Brain microvascular endothelial cell (primary cell): Measurements from ENCODE around the gene RPS15.

Source experiments
- DNase-seq: peaks from one replicate; pipeline ENCODE4 v3.0.0-alpha.2; 2020
- H3K27ac ChIP-seq: fragments of 250-450 bp; sonication (Bioruptor Pico); 2 replicates; pipeline ENCODE4 v1.5.1; 2020; ENCODE audit warnings: mild to moderate bottlenecking, moderate library complexity
- H3K27me3 ChIP-seq: fragments of 250-450 bp; sonication (Bioruptor Pico); replicated peaks from 2 replicates; pipeline ENCODE4 v1.5.1; 2020; ENCODE audit warnings: mild to moderate bottlenecking
- H3K36me3 ChIP-seq: fragments of 250-450 bp; sonication (Bioruptor Pico); replicated peaks from 2 replicates; pipeline ENCODE4 v1.5.1; 2020; ENCODE audit warnings: mild to moderate bottlenecking
- H3K4me3 ChIP-seq: 2 replicates; pipeline ENCODE4 v1.5.1; 2011; ENCODE audit warnings: low read depth, mild to moderate bottlenecking, control low read depth, low read length, moderate library complexity
- CTCF ChIP-seq: IDR thresholded peaks from 2 replicates; pipeline ENCODE4 v1.5.1; 2011; ENCODE audit warnings: low read depth, mild to moderate bottlenecking, moderate library complexity, low read length, control low read depth, inconsistent platforms; ENCODE audit errors: missing control alignments
- in situ Hi-C: cut with HindIII; loops from 2 replicates; pipeline ENCODE4 v1.10.0; 2017; ENCODE audit warnings: low sequenced_read_pairs, low pct_ligation_motif_present

Gene RPS15

GRCh38 chr19:1422360-1422759, 15.8 kb upstream of the RPS15 start:
- in situ Hi-C loops: no loop called here
- H3K27ac ChIP-seq: no peak overlapping the region
- H3K36me3 ChIP-seq: peaks cover 81% of the 10 kb centered on the region
- no peak for TF ChIP-seq CTCF
- H3K27me3 ChIP-seq: no peaks in the 10 kb centered on the region
- DNase-seq: no peak
- no peak overlapping the region for H3K4me3 ChIP-seq

GRCh38 chr19:1422943-1423342, 15.3 kb upstream of the RPS15 start:
- no peak overlapping the region for H3K4me3 ChIP-seq
- no peaks in the 10 kb centered on the region for H3K27me3 ChIP-seq
- no peak overlapping the region for H3K27ac ChIP-seq
- DNase-seq: no peak
- in situ Hi-C loops: no loop called here
- no peak for TF ChIP-seq CTCF
- H3K36me3 ChIP-seq: peaks cover 87% of the 10 kb centered on the region

- Histone ChIP-seq H3K36me3 (peaks cover 82% of the 10 kb centered on the region), H3K27me3 (no peaks in the 10 kb centered on the region), H3K4me3 (no peak overlapping the region), H3K27ac (no peak overlapping the region)
- in situ Hi-C loops: no loop called here
- no peak for DNase-seq
- TF ChIP-seq CTCF: no peak
Measured at GRCh38 chr19:1423436-1424191, 14.6 kb upstream of the RPS15 start.

- in situ Hi-C loops: no loop called here
- H3K27ac ChIP-seq: no peak overlapping the region
- TF ChIP-seq CTCF: no peak
- H3K36me3 ChIP-seq: peaks cover 82% of the 10 kb centered on the region
- H3K4me3 ChIP-seq: no peak overlapping the region
- no peak for DNase-seq
- H3K27me3 ChIP-seq: no peaks in the 10 kb centered on the region
Measured at GRCh38 chr19:1424192-1424955, 13.8 kb upstream of the RPS15 start.

GRCh38 chr19:1425102-1425837, 12.9 kb upstream of the RPS15 start:
- Histone ChIP-seq H3K27ac (no peak overlapping the region), H3K36me3 (peaks cover 87% of the 10 kb centered on the region), H3K4me3 (no peak overlapping the region), H3K27me3 (no peaks in the 10 kb centered on the region)
- in situ Hi-C loops: no loop called here
- no peak for DNase-seq
- no peak for TF ChIP-seq CTCF
